ENCODE measurements around the gene SMAD5. TPM values are rescaled to one million over a fixed set of nuclear protein-coding genes. Genes with fewer than 3 reads are reported as not detected.

The SMAD5 gene
- total RNA-seq, 1 donor from 2014 or later, result 30.4 TPM

DNA sequence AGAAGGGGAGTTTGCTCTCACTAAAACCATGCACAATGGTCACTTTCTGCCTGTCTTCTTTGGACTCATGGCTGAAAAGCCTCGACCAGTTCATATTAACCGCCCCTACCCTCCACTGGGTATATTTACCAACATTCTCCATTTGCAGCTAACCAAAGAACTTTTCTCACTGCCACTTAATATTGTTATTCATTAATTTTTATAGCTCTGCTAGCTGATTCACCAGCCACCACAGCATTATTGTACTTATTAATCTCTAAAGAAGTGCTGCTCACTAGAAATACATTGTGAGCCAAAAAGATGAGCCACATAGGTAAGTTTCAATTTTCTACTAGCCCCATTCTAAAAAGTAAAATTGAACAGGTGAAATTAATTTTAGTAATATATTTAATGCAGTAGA, 93.8 kb downstream of the SMAD5 start:
- H3K36me3 Mint-ChIP-seq (ENCODE audit: low read depth), result no peaks in the 10 kb centered on the region
- POLR2A ChIA-PET, result no interaction called here
- H3K4me3 Mint-ChIP-seq, result no peak overlapping the region
- intact Hi-C loops (cut with micrococcal nuclease), result no loop called here
- no peak for DNase-seq
- no peak overlapping the region for H3K27ac Mint-ChIP-seq
- CTCF ChIA-PET, result no interaction called here
- TF ChIP-seq, protein P1, sequence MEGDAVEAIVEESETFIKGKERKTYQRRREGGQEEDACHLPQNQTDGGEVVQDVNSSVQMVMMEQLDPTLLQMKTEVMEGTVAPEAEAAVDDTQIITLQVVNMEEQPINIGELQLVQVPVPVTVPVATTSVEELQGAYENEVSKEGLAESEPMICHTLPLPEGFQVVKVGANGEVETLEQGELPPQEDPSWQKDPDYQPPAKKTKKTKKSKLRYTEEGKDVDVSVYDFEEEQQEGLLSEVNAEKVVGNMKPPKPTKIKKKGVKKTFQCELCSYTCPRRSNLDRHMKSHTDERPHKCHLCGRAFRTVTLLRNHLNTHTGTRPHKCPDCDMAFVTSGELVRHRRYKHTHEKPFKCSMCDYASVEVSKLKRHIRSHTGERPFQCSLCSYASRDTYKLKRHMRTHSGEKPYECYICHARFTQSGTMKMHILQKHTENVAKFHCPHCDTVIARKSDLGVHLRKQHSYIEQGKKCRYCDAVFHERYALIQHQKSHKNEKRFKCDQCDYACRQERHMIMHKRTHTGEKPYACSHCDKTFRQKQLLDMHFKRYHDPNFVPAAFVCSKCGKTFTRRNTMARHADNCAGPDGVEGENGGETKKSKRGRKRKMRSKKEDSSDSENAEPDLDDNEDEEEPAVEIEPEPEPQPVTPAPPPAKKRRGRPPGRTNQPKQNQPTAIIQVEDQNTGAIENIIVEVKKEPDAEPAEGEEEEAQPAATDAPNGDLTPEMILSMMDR (IDR thresholded peaks at IDR 0.05), result no peak
- no peak for ATAC-seq (ENCODE audit: low read depth)
- peaks cover 3% of the 10 kb centered on the region for H3K9me3 Mint-ChIP-seq
- no peaks in the 10 kb centered on the region for H3K4me1 Mint-ChIP-seq
- peaks cover 7% of the 10 kb centered on the region for H3K27me3 Mint-ChIP-seq

DNA sequence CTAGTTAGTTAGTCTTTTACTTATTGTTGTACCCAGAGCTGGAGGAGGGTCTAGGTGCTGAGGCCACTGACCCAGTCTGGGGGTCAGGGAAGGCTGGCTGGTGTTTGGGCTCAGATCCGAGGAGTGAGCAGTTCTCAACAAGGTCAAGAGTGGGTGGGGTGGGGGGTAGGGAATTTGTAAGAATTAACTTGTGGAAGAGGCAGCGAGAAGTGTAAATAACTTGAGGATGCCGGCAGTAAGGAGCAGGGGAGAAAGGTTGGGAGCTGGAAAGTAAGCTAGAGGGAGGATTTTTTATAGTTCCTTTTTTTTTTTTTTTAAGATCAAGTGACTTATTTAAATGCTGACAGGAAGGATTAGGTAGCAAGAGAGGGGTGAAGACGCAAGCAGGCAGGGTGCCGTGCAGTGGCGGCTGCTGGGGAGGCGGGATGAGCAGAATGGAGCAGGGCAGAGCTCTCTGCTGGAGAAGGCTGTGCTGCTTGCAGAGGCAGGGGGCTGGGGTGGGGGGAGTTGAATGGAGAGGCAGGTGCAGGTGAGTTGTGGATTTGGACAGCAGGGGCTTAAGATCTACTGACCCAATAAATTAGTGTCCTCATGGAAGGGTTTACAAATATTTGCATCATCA, 95.6 kb downstream of the SMAD5 start:
- intact Hi-C loops (cut with micrococcal nuclease), result no loop called here
- ChIA-PET CTCF (no interaction called here), POLR2A (no interaction called here)
- TF ChIP-seq, protein P1 (IDR thresholded peaks at IDR 0.05), result no peak
- H3K27ac Mint-ChIP-seq, result no peak overlapping the region
- H3K36me3 Mint-ChIP-seq (ENCODE audit: low read depth), result no peaks in the 10 kb centered on the region
- no peaks in the 10 kb centered on the region for H3K9me3 Mint-ChIP-seq
- H3K27me3 Mint-ChIP-seq, result peaks cover 7% of the 10 kb centered on the region
- no peak overlapping the region for H3K4me3 Mint-ChIP-seq
- no peak for DNase-seq
- ATAC-seq (ENCODE audit: low read depth), result no peak
- no peaks in the 10 kb centered on the region for H3K4me1 Mint-ChIP-seq

DNA sequence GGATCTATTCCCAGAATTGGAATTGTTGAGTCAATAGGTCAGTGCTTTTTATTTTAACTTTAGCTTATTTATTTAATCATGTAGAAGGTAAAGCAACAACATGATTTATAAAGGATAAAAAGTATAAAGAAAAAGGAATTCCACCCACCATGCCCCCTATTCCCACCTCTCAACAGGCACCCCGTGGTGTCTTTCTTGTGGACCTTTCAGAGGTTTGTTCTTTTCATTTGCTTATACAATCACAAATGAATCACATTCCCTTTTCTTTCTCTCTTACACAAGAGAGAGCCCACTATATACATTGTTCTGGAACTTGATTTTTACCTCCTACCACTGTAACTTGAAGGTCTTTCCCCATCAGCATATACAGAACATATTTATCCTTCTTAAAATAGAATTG, 97.5 kb downstream of the SMAD5 start:
- H3K27ac Mint-ChIP-seq, result no peak overlapping the region
- ChIA-PET POLR2A (no interaction called here), CTCF (no interaction called here)
- intact Hi-C loops (cut with micrococcal nuclease), result no loop called here
- H3K27me3 Mint-ChIP-seq, result peaks cover 8% of the 10 kb centered on the region
- H3K4me1 Mint-ChIP-seq, result no peaks in the 10 kb centered on the region
- H3K9me3 Mint-ChIP-seq, result no peaks in the 10 kb centered on the region
- no peak for DNase-seq
- TF ChIP-seq, protein P1 (IDR thresholded peaks at IDR 0.05), result no peak
- ATAC-seq (ENCODE audit: low read depth), result no peak
- no peak overlapping the region for H3K4me3 Mint-ChIP-seq
- H3K36me3 Mint-ChIP-seq (ENCODE audit: low read depth), result no peaks in the 10 kb centered on the region

DNA sequence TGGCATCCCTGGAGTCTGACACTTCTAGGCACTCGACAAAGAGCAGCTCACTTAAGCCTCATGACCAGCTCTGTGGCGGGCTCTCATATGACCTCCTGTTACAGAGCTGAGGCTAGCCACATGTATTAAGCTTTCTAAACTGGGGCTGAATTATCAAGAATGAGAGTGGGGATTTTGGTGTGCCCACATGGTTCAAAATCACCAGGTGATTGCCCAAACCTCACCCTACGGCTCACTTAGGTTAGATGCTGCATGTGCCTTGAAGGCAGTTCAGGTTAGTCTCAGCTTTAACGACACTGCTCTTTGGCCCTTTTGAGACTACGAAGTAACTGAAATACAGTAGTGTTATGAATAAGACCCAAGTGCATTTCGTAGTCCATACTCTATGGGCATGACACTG, 99.7 kb downstream of the SMAD5 start:
- intact Hi-C loops (cut with micrococcal nuclease), result no loop called here
- Mint-ChIP-seq H3K36me3 (ENCODE audit: low read depth) (no peaks in the 10 kb centered on the region), H3K9me3 (no peaks in the 10 kb centered on the region), H3K4me3 (no peak overlapping the region), H3K4me1 (no peaks in the 10 kb centered on the region), H3K27ac (no peak overlapping the region), H3K27me3 (peaks cover 8% of the 10 kb centered on the region)
- DNase-seq (no peak), ATAC-seq (ENCODE audit: low read depth) (no peak)
- CTCF ChIA-PET, result no interaction called here
- POLR2A ChIA-PET, result no interaction called here
- TF ChIP-seq, protein P1 (IDR thresholded peaks at IDR 0.05), result no peak

Other genes starting within 250 kb of the SMAD5 start
- not detected in 2 replicates for gene IL9, start 237.0 kb upstream of the SMAD5 start, total RNA-seq
- not detected in 2 replicates for gene LECT2, start 177.9 kb upstream of the SMAD5 start, total RNA-seq
- 1.1 and 1.3 TPM in 2 replicates for gene TGFBI, start 103.9 kb upstream of the SMAD5 start, total RNA-seq
- gene SMIM32, start 60.3 kb downstream of the SMAD5 start, total RNA-seq, result not detected in 2 replicates
- gene TRPC7, start 232.7 kb downstream of the SMAD5 start, total RNA-seq, result not detected in 2 replicates

Data from activated B cell treated with CpG ODN at 0.5 μM for 24 hours (primary cell).